HG03097 (cell line): Measurements from ENCODE around the gene TAF3.

Source experiments
- ATAC-seq: cut with Tn5 transposase; IDR thresholded peaks from one replicate; pipeline ENCODE4 v1.9.1; 2021; ENCODE audit not compliant: unreplicated experiment, low FRiP score

TAF3 gene

DNA sequence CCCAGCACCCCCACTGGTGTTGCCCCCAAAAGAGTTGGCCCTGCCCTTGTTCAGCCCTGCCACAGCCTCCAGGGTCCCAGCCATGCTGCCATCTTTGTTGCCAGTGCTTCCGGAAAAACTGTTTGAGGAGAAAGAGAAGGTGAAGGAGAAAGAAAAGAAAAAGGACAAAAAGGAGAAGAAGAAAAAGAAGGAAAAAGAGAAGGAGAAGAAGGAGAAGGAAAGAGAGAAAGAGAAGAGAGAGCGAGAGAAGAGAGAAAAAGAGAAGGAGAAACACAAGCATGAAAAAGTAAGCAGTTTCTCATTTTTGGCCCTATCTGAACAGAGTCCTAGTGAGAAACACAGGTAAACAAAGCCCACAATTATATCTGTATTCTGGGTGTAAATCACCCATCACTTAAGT is 147.2 kb downstream of the TAF3 start:
- ATAC-seq, result no peak

DNA sequence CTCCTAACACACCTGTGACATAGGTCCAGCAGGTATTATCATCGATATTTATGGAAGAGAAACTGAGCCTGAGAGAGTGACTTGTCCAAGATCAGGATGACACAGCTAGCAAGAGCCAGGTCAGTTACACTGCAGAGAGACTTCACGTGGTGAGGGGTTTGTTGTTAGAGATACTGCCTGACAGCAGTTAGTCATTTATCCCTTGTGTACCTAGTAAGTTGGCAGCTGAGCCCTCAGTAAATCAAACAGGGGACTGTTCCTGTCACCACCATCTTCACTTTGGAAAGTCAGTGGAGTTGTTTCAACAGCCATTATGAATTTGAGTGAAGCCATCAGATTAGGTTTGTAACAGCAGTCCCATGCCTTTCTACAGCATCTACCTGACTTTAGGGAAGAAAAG is 148.7 kb downstream of the TAF3 start:
- ATAC-seq, result no peak

DNA sequence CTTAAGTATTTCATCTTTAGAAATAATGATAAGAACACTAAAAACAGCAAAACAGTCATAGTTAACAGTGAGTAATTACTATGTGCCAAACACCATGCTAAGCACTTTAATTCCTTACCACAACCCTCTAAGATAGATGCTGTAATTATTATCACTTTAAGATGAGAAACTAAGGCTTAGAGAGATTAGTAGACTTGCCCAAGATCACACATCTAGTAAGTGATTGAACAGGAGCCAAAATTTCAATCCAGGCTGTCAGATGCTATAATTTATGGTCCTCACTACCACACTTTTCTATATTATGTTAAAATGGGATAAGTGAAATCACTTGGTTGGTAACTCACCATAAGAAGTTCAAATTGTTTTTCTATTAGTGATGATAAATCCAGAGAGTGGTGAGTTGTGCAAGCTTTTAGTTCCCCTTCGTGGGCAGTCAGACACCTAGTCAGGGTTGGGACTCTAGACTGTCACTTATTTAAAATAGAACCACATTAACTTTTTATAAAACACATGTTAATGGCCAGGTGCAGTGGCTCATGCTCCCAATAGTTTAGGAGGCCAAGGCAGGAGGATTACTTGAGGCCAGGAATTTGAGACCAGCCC is 150.3 kb downstream of the TAF3 start:
- ATAC-seq, result no peak

DNA sequence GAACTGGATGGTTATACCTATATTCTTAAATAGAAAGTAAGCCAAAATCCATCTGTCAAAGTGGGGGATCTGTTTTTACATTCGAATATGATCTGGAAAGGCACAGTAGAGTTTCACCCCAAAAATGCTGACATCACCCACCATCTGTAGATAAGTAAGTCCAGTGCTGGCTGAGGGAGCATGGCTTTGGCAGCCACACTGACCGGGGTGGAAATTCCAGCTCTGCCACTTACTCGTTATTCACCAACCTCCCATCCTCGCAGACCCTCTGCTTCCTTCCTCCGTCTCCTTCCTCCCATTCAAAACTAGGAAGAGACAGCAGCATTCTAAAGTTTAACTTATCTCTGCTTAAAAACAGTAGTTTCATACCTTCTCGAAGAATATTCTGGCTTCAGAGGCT is 151.3 kb downstream of the TAF3 start:
- no peak for ATAC-seq

DNA sequence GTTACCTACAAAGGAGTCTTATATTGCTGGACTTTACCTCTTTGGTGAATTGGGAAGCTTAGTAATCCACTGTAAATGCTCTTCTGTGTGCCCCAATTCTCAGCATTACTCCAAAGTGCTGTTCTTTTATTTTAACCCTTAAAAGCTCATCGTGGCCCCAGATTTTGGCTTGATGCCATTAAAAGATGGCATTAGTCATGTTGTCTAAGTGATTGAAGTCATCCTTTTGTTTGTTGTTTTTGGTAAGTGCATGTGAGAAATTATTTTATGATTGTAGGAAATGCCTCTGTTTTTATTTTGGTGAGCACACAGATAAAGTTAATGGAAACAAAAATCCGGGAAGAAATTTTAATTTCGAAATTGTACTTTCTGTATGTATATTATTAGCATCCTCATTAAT is 153.6 kb downstream of the TAF3 start:
- ATAC-seq, result no peak

GRCh38 chr10:7972367-7972766 is 154.1 kb downstream of the TAF3 start:
- ATAC-seq, result no peak

DNA sequence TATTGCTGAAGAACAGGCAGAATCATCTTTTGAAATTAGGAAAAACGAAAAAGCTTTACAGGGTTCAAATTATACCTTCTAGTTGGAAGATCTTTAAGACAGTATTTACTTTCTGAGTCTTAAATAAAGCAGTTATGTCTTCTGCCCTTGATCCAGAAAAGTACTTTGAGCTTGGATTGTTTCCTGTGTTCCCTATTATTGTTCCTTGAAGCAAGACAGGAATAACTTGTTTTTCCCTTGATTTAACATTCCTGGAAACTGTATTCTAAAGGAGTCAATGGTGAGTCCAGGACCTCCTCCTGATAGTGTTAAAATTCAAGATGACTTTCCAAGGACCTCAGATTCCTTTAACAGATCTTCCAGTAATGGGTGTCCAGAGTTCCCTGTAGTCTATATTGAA is 161.9 kb downstream of the TAF3 start:
- no peak for ATAC-seq

DNA sequence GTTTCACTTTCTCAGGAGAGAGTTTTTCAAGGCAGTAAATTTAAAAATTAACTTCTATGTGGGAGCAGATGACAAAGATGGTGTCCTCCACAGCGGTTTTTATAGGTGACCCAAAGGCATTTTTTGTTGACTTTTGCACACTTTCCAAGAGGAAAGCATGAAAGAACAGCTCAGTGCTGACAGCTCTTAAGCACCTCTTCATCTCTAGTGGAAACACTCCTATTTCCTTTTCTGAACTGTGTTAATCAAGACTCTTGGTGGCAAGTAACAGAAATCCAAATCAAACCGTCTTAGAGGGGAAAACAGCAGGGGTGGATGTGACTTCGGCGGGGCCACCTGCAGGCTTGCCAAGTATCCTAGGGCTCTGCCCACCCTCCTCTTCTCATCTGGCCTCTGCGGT is 164.4 kb downstream of the TAF3 start:
- ATAC-seq, result no peak

- ATAC-seq, result no peak
Observed at GRCh38 chr10:7984325-7984724, 166.0 kb downstream of the TAF3 start.

- ATAC-seq, result no peak
Observed at GRCh38 chr10:7984896-7985295, 166.6 kb downstream of the TAF3 start.

DNA sequence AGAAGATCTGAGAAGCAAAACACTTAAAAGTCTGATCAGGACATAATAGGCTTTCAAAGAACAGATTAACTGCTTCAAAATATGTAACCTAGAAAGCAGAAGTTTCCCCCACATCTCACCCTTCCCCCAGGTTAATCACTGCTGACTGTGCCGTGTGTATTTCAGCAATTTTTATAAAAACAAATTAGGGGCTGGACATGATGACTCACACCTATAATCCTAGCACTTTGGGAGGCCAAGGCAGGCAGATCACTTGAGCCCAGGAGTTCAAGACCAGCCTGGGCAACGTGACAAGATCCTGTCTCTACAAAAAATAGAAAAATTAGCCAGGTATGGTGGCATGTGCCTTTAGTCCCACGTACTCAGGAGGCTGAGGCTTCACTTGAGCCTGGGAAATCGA is 168.5 kb downstream of the TAF3 start:
- ATAC-seq, result no peak

DNA sequence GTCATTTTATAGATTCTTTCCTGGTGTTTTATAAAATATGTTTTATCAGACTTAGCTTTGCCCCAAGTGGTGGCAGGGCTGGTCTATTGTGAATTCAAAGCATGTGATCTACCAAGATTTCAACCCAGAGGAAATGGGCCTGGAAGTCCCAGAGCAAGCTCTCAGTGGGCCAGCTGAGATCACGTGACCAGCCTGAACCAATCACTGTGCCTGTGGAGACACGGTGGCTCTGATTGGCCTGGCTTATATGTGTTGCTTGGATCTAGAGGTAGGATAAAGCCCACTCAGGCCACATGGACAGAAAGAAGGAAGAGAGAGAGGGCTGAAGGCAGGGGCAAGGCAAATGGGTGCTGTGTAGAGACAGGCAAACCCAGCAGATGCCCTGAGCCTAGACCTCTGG is 170.7 kb downstream of the TAF3 start:
- no peak for ATAC-seq

DNA sequence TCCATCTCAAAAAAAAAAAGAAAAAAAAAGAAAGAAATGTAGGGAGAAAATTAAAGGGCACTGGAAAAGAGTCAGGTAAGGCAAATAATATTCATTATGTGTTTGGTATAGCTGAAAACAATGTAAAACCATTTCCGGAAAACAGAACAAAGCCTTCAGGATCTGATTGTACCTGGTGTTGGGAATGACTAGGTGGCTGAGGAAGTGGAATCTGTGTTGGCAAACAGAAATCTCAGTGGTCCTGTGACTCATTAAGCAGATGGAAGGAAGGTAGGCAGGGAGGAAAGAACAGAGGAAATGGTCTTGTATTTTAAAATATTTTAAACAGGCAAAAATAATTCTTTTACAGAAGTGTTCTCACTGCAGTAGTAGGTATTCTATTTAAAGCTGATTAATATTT is 180.5 kb downstream of the TAF3 start:
- no peak for ATAC-seq

- no peak for ATAC-seq
Observed at GRCh38 chr10:8004469-8005000, 186.2 kb downstream of the TAF3 start.

- no peak for ATAC-seq
Observed at GRCh38 chr10:8006274-8006999, 188.1 kb downstream of the TAF3 start.

DNA sequence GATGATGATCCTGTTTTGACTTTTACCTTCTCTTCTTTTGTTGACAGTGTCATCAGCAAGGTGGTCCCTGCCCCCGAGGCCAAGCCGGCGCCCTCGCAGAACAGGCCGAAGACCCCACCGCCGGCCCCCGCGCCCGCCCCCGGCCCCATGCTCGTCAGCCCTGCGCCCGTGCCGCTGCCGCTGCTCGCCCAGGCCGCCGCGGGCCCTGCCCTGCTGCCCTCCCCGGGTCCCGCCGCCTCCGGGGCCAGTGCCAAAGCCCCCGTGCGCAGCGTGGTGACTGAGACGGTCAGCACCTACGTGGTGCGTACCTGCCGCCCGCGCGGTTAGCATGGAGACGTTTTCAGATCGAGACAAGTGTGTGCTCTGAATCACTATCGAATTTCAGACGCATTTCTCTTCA is 190.7 kb downstream of the TAF3 start:
- ATAC-seq, result no peak

DNA sequence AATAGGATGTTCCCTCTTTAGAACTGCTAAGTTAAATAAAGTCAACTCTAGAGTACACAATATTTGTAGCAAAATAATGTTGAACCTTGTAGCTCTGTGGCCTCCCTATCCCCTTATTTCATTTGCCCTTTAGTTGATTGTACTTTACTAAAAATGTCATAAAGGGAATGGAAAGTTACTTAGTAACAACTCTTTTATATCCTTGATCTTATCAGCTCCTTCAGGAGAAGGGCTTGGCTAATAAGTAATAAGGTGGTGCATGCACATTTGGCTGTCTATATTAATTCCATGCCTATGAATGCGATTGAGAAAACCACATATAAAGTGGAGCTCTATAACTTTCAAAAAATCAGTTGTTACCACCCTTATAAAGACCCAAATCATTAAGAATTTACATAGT is 194.7 kb downstream of the TAF3 start:
- ATAC-seq, result no peak

- no peak for ATAC-seq
Observed at GRCh38 chr10:8013619-8014018, 195.3 kb downstream of the TAF3 start.

- no peak for ATAC-seq
Observed at GRCh38 chr10:8014649-8015048, 196.3 kb downstream of the TAF3 start.

- no peak for ATAC-seq
Observed at GRCh38 chr10:8017277-8017676, 199.0 kb downstream of the TAF3 start.

DNA sequence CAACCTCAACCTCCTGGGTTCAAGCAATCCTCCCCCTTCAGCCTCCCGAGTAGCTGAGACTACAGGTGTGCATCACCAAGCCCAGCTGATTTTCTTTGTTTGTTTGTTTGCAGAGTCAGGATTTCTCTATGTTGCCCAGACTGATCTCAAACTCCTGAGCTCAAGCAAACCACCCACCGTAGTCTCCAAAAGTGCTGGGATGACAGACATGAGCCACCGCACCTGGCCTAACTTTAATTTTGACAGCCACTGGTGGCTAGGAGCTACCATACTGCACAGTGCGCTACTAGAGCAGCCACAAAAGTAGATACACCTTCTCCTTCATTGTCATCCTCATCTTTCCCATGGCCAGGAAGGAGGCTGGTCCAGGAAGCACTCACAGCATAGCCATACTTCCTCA is 205.0 kb downstream of the TAF3 start:
- ATAC-seq, result no peak

GRCh38 chr10:8023851-8024250 is 205.5 kb downstream of the TAF3 start:
- no peak for ATAC-seq
